Sciatic nerve (tissue), 2 donors: ENCODE results near the gene KCNF1. TPM values are rescaled to one million over a fixed set of nuclear protein-coding genes. Genes with fewer than 3 reads are reported as not detected.

ENCODE experiments used
- ATAC-seq: fragments of 200-7000 bp; cut with Tn5 transposase; one replicate; pipeline ENCODE4 v1.9.1; 2020; ENCODE audit warnings: mild to moderate bottlenecking, moderate library complexity
- DNase-seq: peaks from one replicate; pipeline ENCODE4 v3.0.0-alpha.2; 2020; ENCODE audit warnings: low spot score
- intact Hi-C: fragments of 100-400 bp; cut with DNase I; formaldehyde crosslinking; loops from one replicate; pipeline ENCODE4 v1.14.2; 2022
- total RNA-seq: library from RNA; stranded (reverse); fragmentation: NEBNext Ultra II Directional; extraction: Animal tissue kit (Norgen Biotek cat#: 25700); gene quantifications from one replicate; pipeline ENCODE4 v1.2.1, GENCODE V29; 2021
- donor health status: DM: no; HTN: no; CAD: no.
- donor health status: DM: no; HTN: no; CAD: no.

Gene KCNF1
- total RNA-seq, 1 donor from 2014 or later = 0.94 TPM

- intact Hi-C loops = no loop called here
- no peak for DNase-seq
Observed at GRCh38 chr2:10879624-10880585, 31.8 kb upstream of the KCNF1 start.

GRCh38 chr2:10880586-10881321 lies 31.0 kb upstream of the KCNF1 start:
- no peak for DNase-seq
- no peak for ATAC-seq
- intact Hi-C loops = no loop called here

More at GRCh38 chr2:10879624-10880585, 31.8 kb upstream of the KCNF1 start:
- no peak for ATAC-seq

GRCh38 chr2:10882568-10882967 lies 29.2 kb upstream of the KCNF1 start:
- intact Hi-C loops = no loop called here
- no peak for DNase-seq
- ATAC-seq = no peak

GRCh38 chr2:10883066-10883465 lies 28.7 kb upstream of the KCNF1 start:
- ATAC-seq (no peak), DNase-seq (no peak)
- intact Hi-C loops = no loop called here

- DNase-seq (no peak), ATAC-seq (peak; percentile 78)
- intact Hi-C loops = no loop called here
Observed at GRCh38 chr2:10883801-10884478, 27.8 kb upstream of the KCNF1 start.

GRCh38 chr2:10884574-10884975 lies 27.2 kb upstream of the KCNF1 start:
- DNase-seq (no peak), ATAC-seq (peak; percentile 69)
- intact Hi-C loops = no loop called here

- ATAC-seq (no peak), DNase-seq (no peak)
- intact Hi-C loops = no loop called here
Observed at GRCh38 chr2:10885094-10885860, 26.5 kb upstream of the KCNF1 start.

- intact Hi-C loops = no loop called here
- ATAC-seq (no peak), DNase-seq (no peak)
Observed at GRCh38 chr2:10887476-10887875, 24.3 kb upstream of the KCNF1 start.

GRCh38 chr2:10889651-10890215 lies 22.0 kb upstream of the KCNF1 start:
- ATAC-seq (no peak), DNase-seq (no peak)
- intact Hi-C loops = no loop called here

GRCh38 chr2:10890706-10891270 lies 20.9 kb upstream of the KCNF1 start:
- DNase-seq (no peak), ATAC-seq (no peak)
- intact Hi-C loops = no loop called here

GRCh38 chr2:10891390-10891789 lies 20.3 kb upstream of the KCNF1 start:
- ATAC-seq = no peak
- intact Hi-C loops = no loop called here
- DNase-seq = no peak

- ATAC-seq = no peak
- DNase-seq = no peak
- intact Hi-C loops = no loop called here
Observed at GRCh38 chr2:10891848-10892247, 19.9 kb upstream of the KCNF1 start.

- DNase-seq (no peak), ATAC-seq (no peak)
- intact Hi-C loops = no loop called here
Observed at GRCh38 chr2:10892316-10892715, 19.4 kb upstream of the KCNF1 start.

GRCh38 chr2:10892796-10893350 lies 18.9 kb upstream of the KCNF1 start:
- DNase-seq (no peak), ATAC-seq (no peak)
- intact Hi-C loops = no loop called here

- no peak for DNase-seq
- no peak for ATAC-seq
- intact Hi-C loops = no loop called here
Observed at GRCh38 chr2:10894264-10894935, 17.3 kb upstream of the KCNF1 start.

GRCh38 chr2:10895231-10895630 lies 16.5 kb upstream of the KCNF1 start:
- no peak for ATAC-seq
- intact Hi-C loops = no loop called here
- DNase-seq = no peak

GRCh38 chr2:10897956-10898355 lies 13.8 kb upstream of the KCNF1 start:
- intact Hi-C loops = no loop called here
- ATAC-seq (no peak), DNase-seq (no peak)
